ENCODE measurements around the gene NUBP2.

GRCh38 chr16:1741553-1742165 is 41.1 kb upstream of the NUBP2 start:
- no peak for TF ChIP-seq EGR1 (IDR thresholded peaks at IDR 0.05; ENCODE audit: low read depth)
- TF ChIP-seq EZH2 (IDR thresholded peaks at IDR 0.05) = no peak
- TF ChIP-seq REST (IDR thresholded peaks at IDR 0.05; ENCODE audit: low read depth) = no peak
- TF ChIP-seq CTCF (IDR thresholded peaks at IDR 0.05 in 2 of 3, conservative IDR thresholded peaks at IDR 0.05 in 1 of 3; ENCODE audit: borderline replicate concordance in 1 of 3, insufficient read depth in 1 of 3, low read depth in 2 of 3, low read length in 2 of 3) = no peak
- TF ChIP-seq MAX (IDR thresholded peaks at IDR 0.05) = no peak
- no peak for TF ChIP-seq ZBTB33 (IDR thresholded peaks at IDR 0.05; ENCODE audit: extremely low read depth, insufficient replicate concordance, low read length)
- TF ChIP-seq SIN3A (IDR thresholded peaks at IDR 0.05; ENCODE audit: low read depth) = no peak
- no peak for TF ChIP-seq ZFX (IDR thresholded peaks at IDR 0.05)
- TF ChIP-seq POLR2A (IDR thresholded peaks at IDR 0.05; ENCODE audit: borderline replicate concordance, extremely low read depth, insufficient read depth, insufficient read length) = no peak
- TF ChIP-seq CEBPB (IDR thresholded peaks at IDR 0.05; ENCODE audit: low read depth) = no peak
